ENCODE measurements around the gene OR2AE1.

- TF ChIP-seq RCOR1 (IDR thresholded peaks at IDR 0.05; ENCODE audit: insufficient replicate concordance, low read length) (no peak), CTCF (conservative IDR thresholded peaks at IDR 0.05; ENCODE audit: low read depth, low read length) (no peak), USF2 (IDR thresholded peaks at IDR 0.05; ENCODE audit: low read depth, low read length) (no peak), NFE2L2 (IDR thresholded peaks at IDR 0.05; ENCODE audit: low read depth, low read length) (no peak), POLR2A (IDR thresholded peaks at IDR 0.05; ENCODE audit: low read depth, low read length) (no peak)
Measured at GRCh38 chr7:99901581-99901980, 24.7 kb upstream of the OR2AE1 start.
